HG02943 (cell line): ENCODE results near the gene TMEM132D.

Source experiments
- ATAC-seq: cut with Tn5 transposase; IDR thresholded peaks from one replicate; pipeline ENCODE4 v1.9.1; 2021; ENCODE audit warnings: mild to moderate bottlenecking, low read depth, moderate library complexity; ENCODE audit not compliant: unreplicated experiment

TMEM132D gene

DNA sequence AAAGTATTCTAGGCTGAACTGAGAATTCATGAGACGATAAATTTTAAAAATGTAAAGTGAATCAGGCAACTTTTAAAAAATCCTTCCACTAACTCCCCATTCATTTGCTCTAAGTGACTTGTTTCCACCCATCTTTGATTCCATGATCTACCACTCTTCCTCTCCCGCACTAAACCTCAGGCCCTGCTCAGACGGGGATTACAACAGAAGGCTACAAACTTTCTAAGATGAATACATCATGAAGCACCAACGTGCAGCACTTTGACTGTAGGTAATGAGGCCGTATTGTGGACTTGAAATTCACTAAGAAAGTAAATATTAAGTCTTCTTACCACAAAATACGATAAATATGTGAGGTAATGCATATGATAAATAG is 30.0 kb downstream of the TMEM132D start:
- no peak for ATAC-seq

GRCh38 chr12:129873111-129873832 is 30.6 kb downstream of the TMEM132D start:
- no peak for ATAC-seq

DNA sequence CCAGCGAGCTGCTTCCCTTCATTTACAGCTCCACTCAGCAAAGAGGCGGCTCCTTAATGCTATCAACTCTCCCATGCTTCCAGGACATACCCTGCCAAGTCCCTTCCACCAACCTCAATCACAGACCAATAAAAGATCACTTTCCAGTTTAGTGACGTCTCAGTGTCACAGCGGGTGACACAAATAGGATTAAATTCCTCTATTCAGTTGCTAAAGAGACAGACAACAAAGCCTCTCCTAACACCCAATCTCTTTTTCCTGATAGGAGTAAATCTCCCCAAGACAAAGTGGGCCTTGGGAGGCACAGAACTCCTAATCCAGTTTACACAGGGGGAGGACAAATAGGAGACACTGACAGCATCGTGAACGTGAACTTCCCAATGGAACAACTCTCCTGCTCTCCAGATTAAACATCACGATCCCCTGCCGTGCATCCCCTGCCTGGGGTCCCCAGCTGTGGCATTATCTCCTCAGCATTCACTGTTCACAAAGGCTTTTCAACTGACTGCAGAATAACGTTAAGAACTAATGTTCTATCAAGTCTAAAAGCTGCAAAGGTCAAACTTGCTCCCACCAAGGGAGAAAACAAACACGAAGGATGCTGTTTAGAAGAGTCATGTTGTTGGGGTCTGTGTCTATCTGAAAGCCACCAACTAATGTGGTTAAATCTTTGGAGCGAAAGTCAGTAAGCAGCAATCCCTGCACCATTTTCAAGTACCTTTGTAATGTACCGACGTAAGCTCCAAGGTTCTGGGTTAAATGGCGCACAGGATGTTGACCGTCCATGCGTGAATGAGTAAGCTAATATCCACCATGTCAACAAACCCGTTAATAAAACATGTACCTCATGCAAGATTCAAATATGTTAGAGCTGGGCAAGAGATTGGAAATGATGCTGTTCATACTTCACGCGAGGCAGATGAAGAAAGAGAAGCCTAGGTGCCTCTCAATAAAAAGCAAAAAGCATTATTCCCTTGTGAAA is 31.5 kb downstream of the TMEM132D start:
- ATAC-seq, result no peak

- ATAC-seq, result no peak
Observed at GRCh38 chr12:129870796-129871195, 33.0 kb downstream of the TMEM132D start.

DNA sequence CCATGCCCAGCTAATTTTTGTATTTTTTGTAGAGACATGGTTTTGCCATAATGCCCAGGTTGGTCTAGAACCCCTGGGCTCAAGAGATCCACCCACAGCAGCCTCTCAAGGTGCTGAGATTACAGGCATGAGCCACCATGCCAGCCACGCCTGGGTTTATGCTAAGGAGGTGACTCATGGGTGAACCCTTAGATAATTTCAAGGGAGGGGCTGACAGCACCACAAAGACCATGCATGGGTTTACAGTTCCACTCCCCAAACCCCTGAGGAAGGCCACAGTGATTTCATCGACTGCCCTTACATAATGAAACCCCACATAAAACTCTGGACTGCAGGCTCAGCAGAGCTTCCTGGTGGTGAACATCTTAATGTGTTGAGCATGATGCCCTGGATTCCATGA is 33.7 kb downstream of the TMEM132D start:
- no peak for ATAC-seq

GRCh38 chr12:129868575-129868974 is 35.2 kb downstream of the TMEM132D start:
- no peak for ATAC-seq

- ATAC-seq, result no peak
Observed at GRCh38 chr12:129863938-129864337, 39.9 kb downstream of the TMEM132D start.

- no peak for ATAC-seq
Observed at GRCh38 chr12:129862561-129863175, 41.2 kb downstream of the TMEM132D start.

DNA sequence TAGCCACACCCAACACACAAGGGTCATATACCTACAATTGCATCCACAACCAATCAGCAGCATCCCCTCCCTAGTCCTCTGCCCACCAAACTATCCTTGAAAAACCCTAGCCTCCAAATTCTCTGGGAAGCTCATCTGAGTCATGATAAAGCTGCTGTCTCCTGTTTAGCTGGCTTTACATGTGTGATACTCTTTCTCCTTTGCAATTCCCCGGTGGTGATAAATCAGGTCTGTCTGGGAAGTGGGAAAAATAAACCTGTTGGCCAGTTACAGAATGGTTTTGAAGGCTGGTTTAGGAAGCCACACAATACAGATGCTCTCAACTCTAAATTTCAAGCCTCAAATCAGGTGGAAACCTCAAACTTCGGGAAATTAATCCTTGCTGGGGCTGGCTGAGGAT is 41.9 kb downstream of the TMEM132D start:
- no peak for ATAC-seq

DNA sequence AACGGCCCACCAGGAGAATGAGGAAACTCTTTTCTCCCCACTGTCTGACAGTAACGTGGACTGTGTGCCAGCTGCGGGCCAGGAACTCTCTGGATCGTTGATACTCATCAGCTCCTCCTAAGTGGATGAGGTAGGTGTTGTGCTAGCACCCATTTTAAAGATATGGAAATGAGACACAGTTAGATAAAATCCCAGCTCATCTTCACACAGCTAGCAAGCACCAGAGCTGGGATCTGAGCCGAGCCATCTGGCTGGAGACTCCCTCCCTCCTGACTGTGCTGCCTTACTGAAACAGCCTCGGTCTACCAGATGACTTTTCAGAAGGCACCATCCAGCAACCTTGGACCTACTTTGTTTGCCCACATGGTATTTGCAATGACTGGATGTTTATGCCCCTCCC is 49.2 kb downstream of the TMEM132D start:
- ATAC-seq, result no peak

DNA sequence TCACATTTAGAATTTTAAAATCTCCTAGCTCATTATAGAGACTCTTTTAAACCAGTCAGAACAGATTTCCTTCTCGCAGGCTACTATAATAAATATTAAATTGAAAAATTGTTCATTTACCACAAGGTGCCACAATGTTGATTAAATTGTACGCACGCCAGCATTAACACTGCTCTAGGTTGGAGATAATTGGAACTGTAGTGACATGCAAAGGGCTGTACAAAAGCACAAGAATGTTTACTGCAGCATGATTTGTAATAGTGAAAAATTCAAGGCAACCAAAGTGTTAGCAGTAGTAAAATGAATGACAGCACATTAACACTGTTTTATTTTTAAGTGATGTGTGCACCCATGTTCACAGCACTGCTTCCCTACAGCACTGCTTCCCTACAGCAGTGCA is 52.5 kb downstream of the TMEM132D start:
- ATAC-seq, result no peak

- no peak for ATAC-seq
Observed at GRCh38 chr12:129848876-129849275, 54.9 kb downstream of the TMEM132D start.

DNA sequence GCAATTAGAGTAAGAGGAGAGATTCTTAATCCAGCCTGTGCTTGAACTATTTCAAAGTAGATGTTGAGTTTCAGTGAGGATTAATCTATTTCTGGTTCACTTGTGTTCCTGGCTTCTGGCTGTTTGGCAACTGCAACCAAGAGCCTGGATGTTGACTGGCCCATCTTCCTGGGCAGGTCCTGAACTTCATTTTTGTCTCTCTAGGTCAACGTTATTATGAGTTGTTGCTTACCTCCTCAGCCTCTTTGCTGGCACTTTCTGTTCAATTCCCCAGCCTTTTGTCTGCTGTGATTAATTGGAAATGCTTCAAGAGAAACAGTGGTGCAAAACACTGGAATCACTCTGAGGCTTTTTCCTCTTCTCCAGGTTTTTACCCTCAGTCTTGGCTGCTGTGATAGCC is 56.8 kb downstream of the TMEM132D start:
- no peak for ATAC-seq

GRCh38 chr12:129844662-129845220 is 59.1 kb downstream of the TMEM132D start:
- no peak for ATAC-seq

DNA sequence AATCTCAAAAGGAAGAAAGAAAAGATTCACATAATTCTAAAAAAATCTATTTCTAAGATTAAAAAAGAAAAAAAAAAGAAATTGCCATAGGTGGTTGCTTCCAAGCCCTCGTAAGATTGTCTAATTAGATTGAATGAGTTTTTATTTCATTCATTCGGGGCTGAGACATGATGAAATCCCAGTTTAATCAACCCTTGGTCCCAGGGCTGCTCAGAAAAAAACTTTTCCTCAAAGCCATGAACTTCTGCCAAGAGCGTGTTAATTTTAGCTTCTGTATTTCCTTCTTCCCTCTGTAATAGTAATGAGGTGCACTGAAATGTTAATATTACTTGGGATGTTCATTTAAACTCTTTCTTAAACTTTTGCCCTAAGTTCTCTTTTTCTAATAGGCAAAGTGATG is 62.6 kb downstream of the TMEM132D start:
- ATAC-seq, result no peak

GRCh38 chr12:129840145-129840884 is 63.5 kb downstream of the TMEM132D start:
- ATAC-seq, result no peak

DNA sequence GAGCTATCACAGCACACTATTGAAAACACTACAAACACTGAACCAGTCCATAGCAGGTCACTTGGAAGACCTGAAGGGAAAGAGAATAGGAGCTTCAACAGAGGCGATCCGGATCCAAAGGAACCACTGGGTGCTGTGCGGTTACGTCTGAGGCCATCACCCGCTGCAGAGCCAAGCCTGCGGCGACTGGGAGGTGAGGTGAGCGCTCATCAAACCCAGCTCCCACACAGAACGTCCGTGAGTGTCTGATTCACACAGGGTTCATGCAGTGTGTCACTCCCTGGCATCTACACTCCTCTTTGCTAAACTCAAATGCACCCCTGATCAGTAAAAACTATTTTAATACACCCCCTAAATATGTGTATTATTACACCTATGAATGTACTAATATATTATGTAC is 64.1 kb downstream of the TMEM132D start:
- ATAC-seq, result no peak

DNA sequence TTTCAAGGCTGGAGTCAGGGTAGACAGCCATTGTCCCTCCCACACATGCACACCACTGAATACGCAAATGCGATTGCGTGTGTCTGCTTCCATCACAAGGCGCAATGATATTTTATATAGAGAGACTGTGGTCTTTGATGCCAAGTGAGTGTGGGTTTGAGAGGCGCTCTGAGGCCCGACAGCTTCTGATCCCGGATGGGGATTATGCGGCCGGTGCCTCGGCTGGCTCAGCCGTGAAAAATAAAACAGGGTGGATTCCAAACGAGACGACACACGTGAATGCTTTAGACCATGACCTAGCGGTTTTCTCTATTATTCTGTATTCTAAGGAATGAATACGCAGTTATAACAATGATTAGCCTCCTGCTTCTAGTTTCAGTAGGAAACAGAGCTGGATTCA is 72.5 kb downstream of the TMEM132D start:
- ATAC-seq, result no peak

DNA sequence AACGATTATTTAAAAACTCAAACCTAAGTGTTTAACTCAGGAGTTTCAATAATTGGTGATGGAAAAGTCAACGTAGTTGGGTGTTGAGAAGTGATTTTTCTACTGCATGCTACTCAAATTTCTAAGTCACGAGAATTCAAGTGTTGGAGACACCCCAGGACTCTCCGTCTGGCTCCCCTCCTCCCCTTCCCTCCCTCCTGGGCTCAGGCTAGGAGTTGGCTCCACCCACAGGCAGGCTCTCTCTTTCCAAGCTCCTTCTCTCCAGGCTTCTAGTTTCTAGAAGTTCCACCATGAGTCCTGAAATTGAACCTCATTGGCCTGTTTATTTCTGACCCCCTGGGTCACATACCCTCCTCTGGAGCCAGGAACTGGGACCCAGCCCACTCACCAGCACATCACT is 73.0 kb downstream of the TMEM132D start:
- no peak for ATAC-seq

DNA sequence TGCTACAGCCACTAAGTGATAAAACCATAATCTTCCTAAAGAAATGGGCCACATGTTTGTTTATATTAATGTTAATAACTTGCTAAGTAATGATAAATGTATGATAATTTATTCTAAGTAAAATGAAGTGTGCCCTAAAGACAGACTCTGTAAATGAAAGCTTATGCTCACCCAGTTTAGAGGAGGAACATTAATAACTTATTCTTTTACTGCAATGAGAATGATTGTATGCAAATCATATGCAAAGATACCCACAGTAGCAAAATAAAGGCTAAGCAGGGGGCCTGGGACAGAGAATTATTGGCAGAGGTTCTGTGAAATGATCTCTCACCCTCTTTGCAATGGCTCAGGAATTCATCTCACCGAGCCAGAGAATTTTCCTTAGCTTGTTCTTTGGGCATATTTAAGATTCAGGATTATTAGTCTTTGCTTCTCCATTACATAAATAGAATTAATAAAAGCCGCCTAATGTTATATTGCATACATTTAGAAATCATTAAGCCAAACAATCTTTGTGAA is 75.9 kb downstream of the TMEM132D start:
- ATAC-seq, result no peak
